Activated CD4-positive, alpha-beta T cell treated with anti-CD3 and anti-CD28 coated beads, Interleukin-2, amount 50 U/mL, for 48 hours (primary cell): ENCODE results near the gene AXL.

Experiments used
- DNase-seq, 2 experiments: peaks; one replicate each; pipeline ENCODE4 v3.0.0-alpha.2; 2020

Gene AXL

DNA sequence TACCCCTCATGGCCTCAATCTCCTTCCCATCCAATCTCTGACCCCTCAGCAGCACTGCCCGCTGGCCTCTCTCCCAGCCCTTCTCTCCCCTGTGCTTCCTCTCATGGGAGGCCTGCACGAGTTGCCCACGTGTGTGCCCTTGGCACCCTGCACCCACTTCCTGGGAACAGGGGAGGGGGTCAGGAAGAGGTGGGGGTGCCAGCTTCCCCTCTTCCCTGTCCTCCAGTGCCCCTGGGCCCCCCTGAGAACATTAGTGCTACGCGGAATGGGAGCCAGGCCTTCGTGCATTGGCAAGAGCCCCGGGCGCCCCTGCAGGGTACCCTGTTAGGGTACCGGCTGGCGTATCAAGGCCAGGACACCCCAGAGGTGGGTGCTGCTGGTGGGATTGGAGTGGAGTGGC, 19.2 kb downstream of the AXL start:
- no peak for DNase-seq

DNA sequence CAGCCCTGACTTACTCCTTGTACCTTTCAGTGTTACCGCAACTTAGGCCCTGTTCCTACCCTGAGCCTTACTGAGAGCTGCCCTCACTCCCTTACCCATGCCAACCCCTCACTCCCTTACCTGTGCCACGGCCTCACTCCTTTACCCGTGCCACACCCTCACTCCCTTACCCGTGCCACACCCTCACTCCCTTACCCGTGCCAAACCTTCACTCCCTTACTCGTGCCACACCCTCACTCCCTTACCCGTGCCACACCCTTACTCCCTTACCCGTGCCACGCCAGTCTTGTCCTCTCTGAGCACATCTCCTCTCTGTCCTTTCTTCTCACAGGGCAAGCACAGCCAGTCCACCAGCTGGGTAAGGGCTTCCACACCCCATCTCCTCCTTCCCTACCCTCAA, 20.3 kb downstream of the AXL start:
- DNase-seq = no peak

DNA sequence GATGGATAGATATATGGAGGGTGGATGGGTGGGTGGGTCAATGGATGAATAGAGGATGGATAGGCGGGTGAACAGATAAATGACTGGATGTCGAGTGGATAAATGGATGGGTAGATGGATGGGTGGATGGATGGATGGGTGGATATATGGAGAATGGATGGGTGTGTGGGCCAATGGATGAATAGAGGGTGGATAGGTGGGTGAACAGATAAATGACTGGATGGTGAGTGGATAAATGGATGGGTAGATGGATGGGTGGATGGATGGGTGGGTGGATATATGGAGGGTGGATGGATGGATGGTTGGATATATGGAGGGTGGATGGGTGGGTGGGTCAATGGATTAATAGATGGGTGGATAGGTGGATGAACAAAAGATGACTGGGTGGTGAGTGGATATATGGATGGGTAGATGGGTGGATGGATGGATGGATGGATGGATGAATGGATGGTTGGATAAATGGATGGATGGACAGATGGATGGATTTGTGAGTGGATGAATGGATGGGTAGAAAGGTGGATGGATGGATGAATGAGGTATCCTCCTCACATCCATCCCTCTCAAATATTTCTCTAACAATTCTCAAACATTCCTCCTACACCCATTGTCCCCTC, 21.0 kb downstream of the AXL start:
- DNase-seq = no peak

DNA sequence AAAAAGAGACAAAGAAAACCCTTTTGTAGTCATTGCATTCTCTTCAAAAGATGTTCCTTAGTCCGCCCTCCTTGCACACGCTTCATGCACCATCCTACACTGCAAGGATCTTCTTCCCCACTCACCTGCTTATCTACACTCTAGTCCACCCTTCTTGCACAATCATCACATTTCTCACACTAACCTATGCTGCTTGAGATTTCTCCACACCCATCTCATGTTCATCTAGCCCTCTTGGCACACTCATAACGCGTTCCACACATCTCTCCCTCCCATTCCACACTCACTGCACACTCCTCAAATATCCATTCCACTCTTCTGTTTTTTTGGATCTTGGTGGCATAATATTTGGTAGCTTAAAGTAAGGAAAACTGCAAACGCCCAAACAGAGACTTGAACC, 22.8 kb downstream of the AXL start:
- no peak for DNase-seq

DNA sequence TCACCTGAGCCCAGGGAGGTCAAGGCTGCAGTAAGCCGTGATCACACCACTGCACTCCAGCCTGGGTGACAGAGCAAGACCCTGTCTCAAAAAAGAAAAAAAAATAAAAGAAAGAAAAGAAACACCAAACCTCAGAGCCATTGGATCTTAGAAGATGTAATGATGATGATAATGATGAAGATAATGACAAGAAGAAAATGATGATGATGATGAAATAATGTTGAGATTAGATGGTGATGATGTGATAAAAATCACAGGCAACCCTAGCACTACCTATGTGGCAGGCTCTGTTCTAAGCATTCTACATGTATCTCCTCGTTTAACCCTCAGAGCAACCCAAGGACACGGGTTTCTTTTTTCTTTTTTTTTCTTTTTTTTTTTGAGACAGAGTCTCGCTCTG, 25.1 kb downstream of the AXL start:
- DNase-seq = no peak

DNA sequence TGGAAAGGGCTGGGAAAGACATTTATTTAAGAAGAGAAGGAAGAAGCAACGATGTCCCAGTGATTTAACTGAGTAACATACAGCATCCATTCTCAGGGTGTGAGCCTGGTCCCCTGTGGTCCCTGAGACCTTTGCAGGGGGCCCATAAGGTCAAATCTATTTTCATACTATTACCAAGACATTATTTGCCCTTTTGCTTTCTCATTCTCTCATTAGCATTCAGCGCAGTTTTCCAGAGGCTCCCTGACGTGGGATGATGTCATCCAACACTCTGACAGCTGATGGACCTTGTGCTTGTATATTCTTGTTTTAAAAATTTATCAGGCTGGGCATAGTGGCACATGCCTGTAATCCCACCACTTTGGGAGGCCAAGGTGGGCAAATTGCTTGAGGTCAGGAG, 26.8 kb downstream of the AXL start:
- DNase-seq = no peak

DNA sequence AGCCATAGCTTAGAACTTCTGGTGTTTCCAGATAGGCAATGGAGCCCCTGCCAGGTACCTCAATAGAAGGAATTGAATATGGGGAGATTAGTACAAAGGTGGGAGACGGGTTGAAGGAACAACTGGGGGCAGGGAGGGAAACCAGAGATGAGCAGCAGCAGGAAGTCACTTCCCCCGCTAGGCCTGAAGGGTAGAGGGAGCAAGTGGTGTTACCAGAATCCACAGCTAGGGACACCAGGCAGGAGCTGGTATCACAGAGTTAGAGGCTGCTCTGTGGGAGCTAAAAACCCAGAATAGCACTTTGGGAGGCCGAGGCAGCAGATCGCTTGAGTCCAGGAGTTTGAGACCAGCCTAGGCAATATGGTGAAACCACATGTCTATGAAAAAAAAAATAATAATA, 29.9 kb downstream of the AXL start:
- no peak for DNase-seq

DNA sequence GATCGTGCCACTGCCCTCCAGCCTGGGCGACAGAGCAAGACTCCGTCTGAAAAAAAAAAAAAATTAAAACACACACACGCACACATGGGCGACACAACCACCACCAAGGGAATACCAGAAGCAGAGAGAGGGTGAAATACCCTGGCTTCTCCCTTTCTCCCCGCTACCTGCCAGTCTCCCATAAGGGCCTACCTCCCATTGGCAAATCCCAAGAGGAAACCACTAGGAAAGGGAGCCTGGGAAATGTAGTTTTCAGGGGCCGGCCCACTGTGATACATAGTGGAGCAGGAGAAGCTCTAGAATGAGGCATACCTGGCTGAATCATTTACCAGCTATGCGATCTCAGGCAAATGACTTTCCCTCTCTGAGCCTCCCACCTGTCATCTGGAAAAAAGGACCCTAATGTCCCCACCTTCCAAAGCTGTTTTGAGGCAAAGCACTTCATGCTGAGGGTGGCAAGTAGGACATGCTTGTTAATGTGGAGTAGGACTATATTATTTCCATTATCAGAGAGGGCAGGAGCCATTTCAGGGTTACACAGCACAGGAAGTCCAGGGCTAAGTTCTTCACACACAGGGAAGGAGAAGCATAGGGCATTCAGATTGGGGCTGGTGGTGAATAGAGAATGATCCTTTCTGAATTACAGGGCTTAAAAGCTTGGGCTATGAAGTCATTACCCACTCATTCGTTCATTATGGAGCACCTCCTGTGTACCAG, 30.8 kb downstream of the AXL start:
- DNase-seq = no peak

DNA sequence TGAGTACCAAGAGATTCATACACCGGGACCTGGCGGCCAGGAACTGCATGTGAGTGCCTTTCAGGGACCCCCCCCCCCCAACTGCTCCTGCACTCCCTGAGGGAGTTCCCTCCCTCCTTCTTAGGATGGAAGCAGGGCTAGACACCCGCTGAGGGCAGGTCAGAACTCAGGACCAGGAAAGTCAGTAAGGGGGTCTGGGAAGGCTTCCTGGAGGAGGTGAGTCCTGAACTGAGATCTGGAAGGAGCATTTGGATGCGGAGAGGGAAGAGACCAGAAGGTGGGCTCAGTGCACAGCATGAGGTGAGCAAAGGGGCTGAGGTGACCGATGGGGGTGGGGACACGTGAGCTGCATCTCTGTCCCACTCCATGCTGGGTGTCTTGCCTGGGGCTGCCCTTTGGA, 34.6 kb downstream of the AXL start:
- no peak for DNase-seq

DNA sequence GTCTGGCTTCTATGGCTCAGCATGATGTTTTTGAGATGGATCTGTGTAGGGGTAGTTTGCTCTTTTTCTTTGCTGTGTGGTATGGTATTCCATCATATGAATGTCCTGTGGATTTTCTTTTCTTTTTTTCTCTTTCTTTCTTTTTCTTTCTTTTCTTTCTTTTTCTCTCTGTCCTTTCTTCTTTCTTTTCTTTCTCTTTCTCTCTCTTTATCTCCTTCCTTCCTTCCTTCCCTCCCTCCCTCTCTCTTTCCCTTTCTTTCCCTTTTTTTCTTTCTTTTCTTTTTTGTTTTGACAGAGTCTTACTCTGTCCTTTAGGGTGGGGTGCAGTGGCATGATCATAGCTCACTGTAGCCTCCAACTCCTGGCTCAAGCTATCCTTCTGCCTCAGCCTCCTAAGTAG, 36.1 kb downstream of the AXL start:
- no peak for DNase-seq

DNA sequence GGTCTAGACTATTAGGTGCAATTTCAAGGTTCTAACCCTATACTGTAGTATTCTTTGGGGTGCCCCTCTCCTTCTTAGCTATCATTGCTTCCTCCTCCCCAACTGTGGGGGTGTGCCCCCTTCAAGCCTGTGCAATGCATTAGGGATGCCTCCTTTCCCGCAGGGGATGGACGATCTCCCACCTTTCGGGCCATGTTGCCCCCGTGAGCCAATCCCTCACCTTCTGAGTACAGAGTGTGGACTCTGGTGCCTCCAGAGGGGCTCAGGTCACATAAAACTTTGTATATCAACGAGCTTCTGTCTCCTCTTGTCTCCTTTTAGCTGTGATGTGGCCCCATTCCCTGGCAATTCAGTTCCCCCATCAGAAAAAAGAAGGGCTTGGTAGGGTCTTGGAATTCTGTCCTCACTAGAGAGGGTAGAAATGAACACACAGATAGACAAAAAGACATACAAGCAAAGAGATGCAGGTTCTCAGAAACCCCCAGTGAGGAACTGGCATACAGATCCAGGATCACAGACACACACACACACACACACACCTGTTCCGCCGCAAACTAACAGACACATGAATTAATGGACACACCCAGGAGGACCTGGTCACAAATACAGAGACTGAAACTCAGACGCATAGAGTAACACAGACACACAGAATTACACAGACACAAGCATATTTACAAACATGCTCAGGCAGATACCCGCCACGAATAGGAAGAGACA, 42.6 kb downstream of the AXL start:
- no peak for DNase-seq

DNA sequence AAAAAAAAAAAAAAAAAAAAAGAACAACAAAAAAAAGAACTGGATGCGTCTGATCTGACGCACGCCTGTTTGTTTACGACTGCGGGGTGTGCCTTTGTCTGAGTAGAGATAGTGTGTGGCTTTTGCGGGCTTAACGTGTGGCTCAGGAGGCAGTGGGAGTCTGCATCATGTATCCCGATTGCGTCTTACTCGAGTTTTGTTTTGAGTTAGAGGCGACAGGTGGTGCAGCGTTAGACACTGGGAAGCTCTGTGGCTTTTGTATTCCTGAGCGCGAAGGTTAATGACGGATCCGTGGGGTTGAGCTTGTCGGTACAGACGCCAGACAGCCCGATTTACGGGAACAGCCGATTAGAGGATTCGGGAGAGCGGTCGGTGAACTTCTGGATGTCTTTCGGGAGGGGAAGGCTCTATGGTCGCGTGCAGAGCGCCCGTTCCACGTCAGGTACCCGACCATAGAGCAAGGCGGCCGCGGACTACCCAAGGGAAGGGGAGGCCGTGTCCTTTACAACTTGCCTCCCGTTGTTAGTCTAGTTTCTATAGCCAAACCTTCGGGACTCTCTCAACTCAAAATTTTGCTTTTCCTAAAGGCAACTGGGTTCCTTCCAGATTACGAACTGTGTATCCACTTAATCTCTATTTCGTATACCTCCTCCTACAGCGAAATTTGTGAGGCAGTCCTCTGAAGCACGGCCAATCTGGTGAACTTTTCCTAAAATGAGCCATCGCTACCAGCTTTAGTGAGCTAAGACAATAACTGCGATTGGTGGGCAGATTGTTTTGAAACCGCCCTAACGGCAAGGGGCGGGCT, 44.2 kb downstream of the AXL start:
- DNase-seq = peak; percentile 80 to 88

DNA sequence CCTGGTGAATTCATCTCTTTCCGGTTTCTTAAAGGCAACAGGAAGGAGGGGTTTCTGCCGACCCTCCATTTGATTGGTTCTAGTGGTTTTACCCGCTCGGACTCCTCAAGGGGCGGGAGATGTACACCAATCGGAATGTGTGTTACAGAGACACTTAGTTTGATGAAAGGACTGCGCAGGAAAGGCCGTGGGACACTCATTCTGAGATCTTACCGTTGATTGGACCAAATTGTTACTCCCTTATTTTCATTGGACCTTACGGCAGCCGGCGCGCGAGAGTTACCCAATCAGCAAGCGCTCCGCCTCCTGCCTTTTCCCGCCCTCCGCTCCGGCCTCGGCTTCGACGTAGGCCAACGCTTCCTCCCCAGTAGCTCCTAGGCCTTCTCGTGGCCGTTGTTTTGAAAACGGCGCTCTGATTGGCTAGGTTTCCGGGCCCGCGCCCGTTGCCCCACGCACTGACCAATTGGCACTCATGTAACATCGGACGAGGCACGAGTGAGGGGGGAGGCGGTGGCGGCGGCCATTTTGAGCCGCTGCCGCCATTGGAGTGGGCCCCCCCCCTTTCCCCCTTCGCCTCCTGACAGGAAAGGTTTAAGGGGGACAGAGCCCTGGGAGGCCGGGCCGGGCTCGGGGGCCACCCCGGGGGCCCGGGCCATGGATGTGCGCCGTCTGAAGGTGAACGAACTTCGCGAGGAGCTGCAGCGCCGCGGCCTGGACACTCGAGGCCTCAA, 45.0 kb downstream of the AXL start, which contains the start of gene HNRNPUL1:
HNRNPUL1 (plus strand) TSS at position 523 of the 731 bp plus-strand sequence; CDS start at position 655, 132 bp downstream.
- DNase-seq = peak; percentile 98 to 99

DNA sequence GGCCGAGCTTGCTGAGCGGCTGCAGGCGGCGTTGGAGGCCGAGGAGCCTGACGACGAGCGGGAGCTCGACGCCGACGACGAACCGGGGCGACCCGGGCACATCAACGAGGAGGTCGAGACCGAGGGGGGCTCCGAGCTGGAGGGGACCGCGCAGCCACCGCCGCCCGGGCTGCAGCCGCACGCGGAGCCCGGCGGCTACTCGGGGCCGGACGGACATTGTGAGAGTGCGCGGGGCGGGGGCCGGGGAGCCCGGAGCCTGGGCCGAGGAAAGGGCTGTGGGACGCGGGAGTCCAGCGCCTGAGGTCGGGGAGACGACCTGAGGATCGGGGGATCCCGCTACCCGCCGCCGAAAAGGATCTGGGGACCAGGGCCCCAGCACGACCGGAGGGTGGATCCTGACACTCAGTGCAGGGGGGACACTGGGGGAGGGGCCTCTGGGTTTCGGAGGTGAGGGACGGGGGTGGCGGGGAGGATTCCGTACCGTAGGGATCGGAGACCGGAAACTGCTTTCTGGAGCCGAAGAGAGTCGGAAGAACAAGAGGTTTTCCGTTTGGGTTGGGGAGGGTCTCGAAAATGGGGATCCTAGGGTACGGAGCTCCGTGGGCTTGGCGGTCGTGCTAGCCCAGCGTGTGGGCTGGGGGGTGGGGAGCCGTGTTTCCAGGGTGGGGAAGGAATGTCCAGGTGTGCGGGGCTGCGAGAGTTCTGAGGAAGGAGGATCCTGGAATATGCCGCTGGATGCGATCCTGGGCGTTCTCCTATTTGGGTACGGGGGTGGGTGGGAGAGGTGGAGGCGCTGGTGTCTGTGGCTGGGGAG, 45.8 kb downstream of the AXL start:
- DNase-seq = peak; percentile 75 to 81

DNA sequence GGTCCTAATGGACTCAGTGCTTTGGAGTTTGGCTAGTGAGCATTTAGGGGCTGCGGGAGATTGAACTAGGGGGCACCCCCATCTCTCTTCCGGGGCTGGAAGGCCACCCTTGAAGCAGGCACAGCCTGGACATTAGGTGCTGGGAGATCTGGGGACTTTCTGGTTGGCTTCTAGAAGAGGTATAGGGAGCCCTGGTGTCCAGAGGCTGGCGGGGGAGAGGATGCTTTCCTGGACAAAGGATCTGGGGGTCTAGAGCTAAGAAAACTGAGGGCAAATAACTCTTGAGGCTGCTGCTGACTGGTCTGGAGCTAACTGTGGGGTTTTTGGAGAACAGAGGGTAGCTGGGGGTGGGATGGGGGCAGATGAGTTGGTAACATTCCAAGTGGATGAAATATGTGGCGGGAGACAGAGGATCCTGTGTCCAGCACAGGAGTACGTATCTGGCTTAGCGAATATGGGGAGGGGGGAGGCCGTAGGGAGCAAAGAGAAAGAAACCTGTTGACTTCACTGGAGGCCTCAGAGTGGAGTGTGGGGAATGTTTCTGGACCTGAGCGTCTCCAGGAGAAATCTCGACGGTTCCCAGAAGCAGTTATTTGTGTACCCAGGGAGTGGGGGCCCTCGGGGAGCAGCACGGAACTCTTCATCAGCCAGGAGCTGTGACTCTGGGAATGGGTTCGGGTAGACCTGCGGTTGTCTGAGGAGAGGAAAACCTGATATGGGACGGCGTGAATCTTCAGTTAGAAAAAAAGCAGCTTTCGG, 46.6 kb downstream of the AXL start:
- peak; percentile 18 to 20 for DNase-seq

DNA sequence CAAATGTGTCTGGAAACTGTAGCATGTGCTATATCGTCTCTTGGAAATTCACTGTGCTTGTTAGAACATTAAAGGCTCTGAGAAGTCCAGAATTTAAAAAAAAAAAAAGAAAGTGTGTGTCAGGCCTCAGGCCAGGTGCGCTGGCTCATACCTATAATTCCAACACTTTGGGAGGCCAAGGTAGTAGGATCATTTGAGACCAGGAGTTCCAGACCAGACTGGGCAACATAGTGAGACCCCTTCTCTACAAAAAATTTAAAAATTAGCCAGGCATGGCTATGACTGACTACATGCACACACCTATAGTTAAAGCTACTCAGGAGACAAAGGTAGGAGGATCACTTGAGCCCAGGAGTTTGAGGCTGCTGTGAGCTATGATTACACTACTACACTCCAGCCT, 50.0 kb downstream of the AXL start:
- DNase-seq = no peak

DNA sequence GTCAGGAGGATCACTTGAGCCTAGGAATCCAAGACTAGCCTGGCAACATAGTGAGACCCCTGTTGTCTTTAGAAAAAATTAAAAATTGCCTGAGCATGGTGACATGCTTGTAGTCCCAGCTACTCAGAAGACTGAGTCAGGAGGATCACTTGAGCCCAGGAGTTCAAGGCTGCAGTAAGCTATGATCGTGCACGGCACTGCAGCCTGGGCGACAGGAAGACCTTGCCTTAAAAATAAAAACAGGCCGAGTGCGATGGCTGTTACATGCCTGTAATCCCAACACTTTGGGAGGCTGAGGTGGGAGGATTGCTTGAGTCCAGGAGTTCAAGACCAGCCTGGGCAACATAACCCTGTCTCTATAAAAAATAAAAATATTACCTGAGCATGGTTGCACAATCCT, 50.5 kb downstream of the AXL start:
- no peak for DNase-seq

DNA sequence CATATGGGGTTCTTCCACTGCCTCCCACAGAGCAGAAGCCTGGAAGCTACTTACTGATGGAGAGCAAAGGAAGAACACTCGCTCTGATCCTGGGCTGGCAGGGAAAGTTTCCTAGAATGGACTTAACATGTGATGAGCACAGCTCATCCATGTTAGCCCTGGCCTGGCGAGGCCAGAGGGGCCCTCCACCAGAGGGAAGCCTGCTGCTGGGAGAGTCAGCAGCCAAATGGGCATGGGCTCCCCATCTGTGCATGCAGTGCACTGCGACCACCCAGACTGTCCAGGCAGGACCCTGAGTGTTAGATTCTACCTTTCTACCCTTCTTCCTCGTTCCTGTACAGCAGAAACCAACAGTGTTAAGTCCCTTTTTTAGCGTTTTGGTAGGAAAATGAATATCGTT, 54.1 kb downstream of the AXL start:
- no peak for DNase-seq

DNA sequence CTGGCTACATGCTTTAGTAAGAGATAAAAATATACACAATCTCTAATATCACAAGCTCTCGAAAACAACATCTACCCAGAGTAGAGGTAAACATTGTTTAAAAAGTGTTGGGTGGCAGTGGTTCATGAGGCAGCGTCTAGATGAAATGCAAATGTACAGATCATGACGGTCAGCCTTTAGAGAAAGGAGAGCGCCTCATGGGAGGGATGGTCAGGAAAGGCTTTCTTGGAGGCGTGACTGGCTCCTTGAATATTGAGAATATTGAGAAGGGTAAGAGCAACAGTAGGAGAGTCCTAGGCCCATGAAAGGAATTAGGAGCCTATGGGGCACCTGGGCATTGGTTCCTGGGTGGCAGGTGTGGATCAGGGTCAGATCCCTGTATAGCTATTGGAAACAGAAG, 55.8 kb downstream of the AXL start:
- DNase-seq = no peak

DNA sequence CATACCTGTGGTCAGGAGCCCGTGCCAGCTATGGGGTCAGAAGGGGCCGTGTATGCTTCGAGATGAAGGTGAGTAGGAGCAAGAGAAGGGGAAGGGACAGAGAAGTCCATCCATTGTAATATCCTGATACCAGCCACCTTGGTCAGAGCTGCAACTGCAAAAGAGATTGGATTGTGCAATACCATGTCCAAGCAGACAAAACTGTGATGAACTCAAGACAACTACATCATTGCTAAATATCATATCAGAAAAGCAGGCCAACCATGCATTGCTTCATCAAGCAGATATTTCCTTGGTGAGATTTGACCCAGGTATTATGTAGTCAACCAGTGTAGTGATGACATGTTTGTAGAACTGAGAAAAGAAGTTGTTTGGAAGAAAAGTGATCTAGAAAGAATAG, 57.2 kb downstream of the AXL start:
- no peak for DNase-seq

DNA sequence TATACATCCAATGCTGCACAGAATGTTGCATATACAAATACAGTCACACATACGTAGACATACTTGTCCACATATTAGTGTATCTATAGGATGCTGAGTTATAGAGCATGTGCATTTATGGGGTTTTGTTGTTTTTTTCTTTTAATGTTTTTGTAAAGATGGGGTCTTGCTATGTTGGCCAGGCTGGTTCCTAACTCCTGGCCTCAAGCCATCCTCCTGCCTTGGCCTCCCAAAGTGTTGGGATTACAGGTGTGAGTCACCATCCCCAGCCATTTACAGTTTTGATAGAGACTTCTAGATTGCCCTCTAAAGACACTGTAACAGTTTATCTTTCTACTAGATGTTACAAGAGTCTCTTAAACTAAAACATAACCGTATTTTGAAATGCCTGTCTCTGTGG, 59.5 kb downstream of the AXL start:
- no peak for DNase-seq
